Esophagus (tissue), 2 donors: ENCODE data around the gene RXRA. TPM values are rescaled to one million over a fixed set of nuclear protein-coding genes. Genes with fewer than 3 reads are reported as not detected.
"Not testable (repeated sequence)": the region's sequence is repeated elsewhere in the genome, so short reads cannot be mapped to it uniquely, and the experiment has no call there.

Source experiments
- H3K27ac ChIP-seq, 2 donors: one replicate each; pipeline ENCODE4 v1.5.1; 2013; ENCODE audit warnings: low read depth in 2 of 2, mild to moderate bottlenecking in 2 of 2, inconsistent platforms in 1 of 2, low read length in 1 of 2, moderate library complexity in 1 of 2
- H3K27me3 ChIP-seq, 2 donors: one replicate each; pipeline ENCODE4 v1.6.1; 2013; ENCODE audit warnings: low read length in 2 of 2, control low read depth in 1 of 2, mild to moderate bottlenecking in 1 of 2; ENCODE audit not compliant: insufficient read depth in 2 of 2, control insufficient read depth in 1 of 2
- H3K36me3 ChIP-seq, 2 donors: one replicate each; pipeline ENCODE4 v1.6.1; 2013; ENCODE audit warnings: low read length in 1 of 2; ENCODE audit not compliant: control insufficient read depth in 2 of 2, insufficient read depth in 2 of 2
- H3K4me1 ChIP-seq, 2 donors: one replicate each; pipeline ENCODE4 v1.6.1; 2013; ENCODE audit warnings: low read length in 1 of 2; ENCODE audit not compliant: control insufficient read depth in 2 of 2, insufficient read depth in 2 of 2
- H3K4me3 ChIP-seq, 2 donors: one replicate each; pipeline ENCODE4 v1.5.1; 2013; ENCODE audit warnings: low read length in 2 of 2, mild to moderate bottlenecking in 2 of 2, low read depth in 1 of 2, moderate library complexity in 1 of 2
- H3K9me3 ChIP-seq, 2 donors: one replicate each; pipeline ENCODE4 v1.6.1; 2013; ENCODE audit warnings: mild to moderate bottlenecking in 2 of 2, low read depth in 1 of 2, low read length in 1 of 2, moderate library complexity in 1 of 2; ENCODE audit not compliant: control insufficient read depth in 2 of 2, insufficient read depth in 1 of 2
- WGBS, 2 donors: extraction: QIAGEN DNeasy Blood & Tissue Kit; methylation state at CpG; one replicate each; pipeline ENCODE4 v1.1.7; 2013; 5-methylcytosine and 5-hydroxymethylcytosine counted together
- polyA plus RNA-seq, 2 donors: library from polyadenylated mRNA; stranded (reverse); fragments of 200-250 nt; gene quantifications; one replicate each; pipeline ENCODE4 v1.2.3, GENCODE V29; 2013
- donor health status: healthy with polysubstance abuse.
- donor health status: Bipolar disorder and iron deficiency.

RXRA gene
- polyA plus RNA-seq, 2 donors = 31.4 to 63.4 TPM

GRCh38 chr9:134307674-134308638 lies 18.3 kb upstream of the RXRA start:
- Histone ChIP-seq H3K9me3 (peaks cover 0 to 4% of the 10 kb centered on the region in 2 donors), H3K4me1 (no peaks in the 10 kb centered on the region), H3K4me3 (no peak overlapping the region), H3K36me3 (no peaks in the 10 kb centered on the region), H3K27me3 (no peaks in the 10 kb centered on the region), H3K27ac (no peak overlapping the region)
- 75% methylated on average over 17 of the region's 17 CpGs for WGBS, 2 donors

GRCh38 chr9:134308639-134309220 lies 17.5 kb upstream of the RXRA start:
- H3K27ac ChIP-seq = not testable (repeated sequence)

DNA sequence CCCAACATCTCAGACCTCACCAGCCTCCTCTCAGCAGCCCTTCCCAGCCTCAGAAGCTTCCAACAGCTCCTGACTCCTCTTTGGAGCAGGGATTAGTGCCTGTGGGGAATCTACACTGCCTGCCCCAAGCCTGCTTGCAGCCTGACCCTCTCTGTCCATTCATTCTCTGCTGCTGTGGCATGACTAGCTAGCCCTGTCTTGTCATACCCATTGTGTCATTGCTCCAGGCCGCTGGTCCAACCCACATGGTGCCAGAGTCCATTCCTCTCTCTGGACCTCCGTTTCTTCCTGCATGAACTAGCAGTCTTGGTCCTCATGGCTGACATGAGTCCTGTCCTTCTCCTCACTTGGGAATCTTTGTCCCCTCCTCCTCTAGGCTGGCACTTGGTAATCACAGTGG lies 12.8 kb upstream of the RXRA start:
- Histone ChIP-seq H3K27me3 (no peaks in the 10 kb centered on the region), H3K27ac (no peak overlapping the region), H3K4me3 (no peak overlapping the region), H3K36me3 (no peaks in the 10 kb centered on the region), H3K4me1 (peaks cover 0 to 3% of the 10 kb centered on the region in 2 donors), H3K9me3 (no peaks in the 10 kb centered on the region)
- 79 to 85% methylated on average over 2 of the region's 2 CpGs for WGBS, 2 donors

More at GRCh38 chr9:134308639-134309220, 17.5 kb upstream of the RXRA start:
- 92 to 93% methylated on average over 14 of the region's 14 CpGs for WGBS, 2 donors
- not testable (repeated sequence) for H3K4me1 ChIP-seq, H3K27me3 ChIP-seq, H3K9me3 ChIP-seq, H3K36me3 ChIP-seq, H3K4me3 ChIP-seq

- Histone ChIP-seq H3K36me3 (no peaks in the 10 kb centered on the region), H3K4me3 (no peak overlapping the region), H3K4me1 (peaks cover 0 to 3% of the 10 kb centered on the region in 2 donors), H3K27ac (no peak overlapping the region), H3K9me3 (no peaks in the 10 kb centered on the region), H3K27me3 (no peaks in the 10 kb centered on the region)
- WGBS, 2 donors = 88 to 89% methylated on average over 20 of the region's 20 CpGs
Observed at GRCh38 chr9:134314039-134314949, 12.0 kb upstream of the RXRA start.

DNA sequence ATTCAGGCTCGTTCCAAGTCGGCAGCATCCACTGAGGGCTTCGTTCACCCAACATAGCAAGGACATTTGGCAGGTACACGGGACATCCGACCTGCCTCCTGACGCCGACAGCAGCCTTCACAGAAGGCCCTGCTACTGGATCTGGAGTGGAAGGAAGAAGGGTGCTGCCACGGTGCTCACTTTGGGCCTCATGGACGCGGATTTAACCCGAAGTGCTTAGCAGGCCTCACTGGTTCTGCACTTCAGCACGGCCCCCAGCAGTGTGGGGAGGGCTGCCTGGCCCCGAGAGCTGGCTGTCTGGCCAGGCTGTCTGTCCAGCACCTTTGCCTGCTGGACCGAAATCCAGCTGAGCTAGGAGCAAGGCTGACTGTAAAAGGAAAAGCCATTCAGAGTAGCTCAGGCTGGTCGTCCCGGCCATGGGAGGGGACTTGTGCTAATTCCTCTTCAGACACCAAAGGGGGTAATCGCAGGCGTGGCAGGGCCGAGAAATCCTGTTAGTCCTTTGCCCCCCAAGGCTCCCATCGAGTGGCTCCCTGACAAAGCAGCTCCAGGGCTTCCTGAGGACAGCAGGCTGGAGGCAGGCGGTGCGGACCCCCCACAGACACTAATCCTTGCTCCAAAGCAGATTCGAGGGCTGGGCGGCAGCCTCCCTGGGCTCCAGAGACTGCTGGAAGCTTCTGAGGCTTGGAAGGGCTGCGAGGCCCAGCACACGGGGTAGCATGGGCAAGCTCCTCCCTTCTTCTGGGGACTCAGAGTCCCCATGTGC lies 11.1 kb upstream of the RXRA start:
- no peaks in the 10 kb centered on the region for H3K9me3 ChIP-seq
- H3K4me3 ChIP-seq = no peak overlapping the region
- no peaks in the 10 kb centered on the region for H3K36me3 ChIP-seq
- no peaks in the 10 kb centered on the region for H3K27me3 ChIP-seq
- no peak overlapping the region for H3K27ac ChIP-seq
- WGBS, 2 donors = 85 to 86% methylated on average over 26 of the region's 26 CpGs
- peaks cover 0 to 3% of the 10 kb centered on the region in 2 donors for H3K4me1 ChIP-seq

DNA sequence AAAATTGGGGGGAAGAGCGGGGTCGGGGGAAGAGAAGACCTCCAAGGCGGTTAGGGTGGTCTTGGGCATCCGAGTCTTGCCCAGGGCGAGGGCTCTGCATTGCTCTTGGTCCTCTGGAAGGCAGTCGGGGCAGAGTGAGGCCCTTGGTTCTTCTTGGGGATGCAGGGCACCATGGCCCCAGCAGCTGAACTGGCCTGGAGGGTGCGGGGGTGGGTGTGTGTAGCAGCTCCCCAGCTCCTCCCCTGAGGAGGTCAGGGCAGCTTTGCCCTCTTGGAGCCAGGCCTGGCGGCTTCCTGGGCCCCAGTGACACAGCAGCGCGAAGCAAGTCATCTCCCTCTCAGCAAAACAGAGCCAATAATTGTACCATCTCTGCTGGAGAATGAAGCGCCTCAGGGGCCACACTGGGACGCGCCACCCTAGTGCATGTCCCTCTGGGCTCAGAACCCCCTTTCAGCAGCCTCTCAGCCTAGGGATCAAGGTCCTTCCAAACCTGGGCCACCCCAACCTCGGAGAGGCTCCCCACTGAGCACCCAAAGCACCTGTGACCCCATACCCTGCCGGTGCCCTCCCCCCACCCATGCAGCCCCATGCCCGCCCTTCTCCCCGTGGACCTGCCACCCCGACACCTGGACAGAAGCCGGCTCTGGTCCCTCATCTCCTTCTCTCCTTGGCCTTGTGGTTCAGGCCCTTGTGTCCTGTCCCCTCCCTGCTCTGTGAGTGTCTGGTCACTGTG lies 10.4 kb upstream of the RXRA start:
- no peak overlapping the region for H3K4me3 ChIP-seq
- H3K27me3 ChIP-seq = no peaks in the 10 kb centered on the region
- peaks cover 3% of the 10 kb centered on the region in 2 donors for H3K4me1 ChIP-seq
- no peak overlapping the region for H3K27ac ChIP-seq
- no peaks in the 10 kb centered on the region for H3K9me3 ChIP-seq
- H3K36me3 ChIP-seq = no peaks in the 10 kb centered on the region
- 84 to 90% methylated on average over 19 of the region's 19 CpGs for WGBS, 2 donors

- WGBS, 2 donors = 18 to 22% methylated on average over 16 of the region's 16 CpGs
- H3K27ac ChIP-seq = no peak overlapping the region
- peaks cover 3% of the 10 kb centered on the region in 2 donors for H3K4me1 ChIP-seq
Observed at GRCh38 chr9:134316449-134317160, 9.7 kb upstream of the RXRA start.

DNA sequence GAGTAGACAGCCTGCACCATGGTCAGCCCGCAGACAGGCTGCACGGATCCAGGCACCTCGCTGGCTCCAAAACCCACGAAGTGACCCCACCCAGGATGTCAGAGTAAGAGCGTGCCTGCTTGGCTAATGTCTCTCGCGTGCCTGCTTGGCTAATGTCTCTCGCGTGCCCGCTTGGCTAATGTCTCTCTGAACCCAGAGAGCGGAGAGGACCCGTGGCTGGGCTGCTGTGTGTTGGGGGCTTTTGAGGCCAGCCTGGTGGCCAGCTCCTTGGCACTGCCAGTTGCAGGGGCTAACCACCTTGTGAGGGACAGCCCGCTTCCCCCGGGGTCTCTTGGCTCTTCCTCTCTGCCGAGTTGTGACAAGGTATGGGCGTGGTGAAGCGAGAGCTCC lies 8.9 kb upstream of the RXRA start:
- no peaks in the 10 kb centered on the region for H3K27me3 ChIP-seq
- no peaks in the 10 kb centered on the region for H3K9me3 ChIP-seq
- no peaks in the 10 kb centered on the region for H3K36me3 ChIP-seq
- 51 to 64% methylated on average over 16 to 17 of the region's 17 CpGs for WGBS, 2 donors
- H3K4me3 ChIP-seq = no peak overlapping the region
- no peak overlapping the region for H3K27ac ChIP-seq
- H3K4me1 ChIP-seq = peaks cover 3% of the 10 kb centered on the region in 2 donors

More at GRCh38 chr9:134316449-134317160, 9.7 kb upstream of the RXRA start:
- Histone ChIP-seq H3K27me3 (no peaks in the 10 kb centered on the region), H3K4me3 (no peak overlapping the region), H3K36me3 (no peaks in the 10 kb centered on the region), H3K9me3 (no peaks in the 10 kb centered on the region)
